Activated CD8-positive, alpha-beta memory T cell treated with anti-CD3 and anti-CD28 coated beads, Interleukin-2, amount 10 ng/mL, durations not matched to agents 7 days and 5 days (primary cell): Measurements from ENCODE around the gene FAM76B. TPM values are rescaled to one million over a fixed set of nuclear protein-coding genes. Genes with fewer than 3 reads are reported as not detected.

Source experiments
- ATAC-seq: fragments of 150-1000 bp; cut with Tn5 transposase; one replicate; pipeline ENCODE4 v1.10.0; 2021; ENCODE audit warnings: moderate library complexity
- CTCF ChIA-PET: fragments of 350-600 bp; sonication (Branson Sonifier 250); formaldehyde crosslinking; loops from one replicate; lab custom pipeline; 2021; ENCODE audit warnings: antibody characterized with exemption; lab: Charles Lee
- DNase-seq: peaks from one replicate; pipeline ENCODE4 v3.0.0-alpha.2; 2020
- H3K27ac Mint-ChIP-seq: one replicate; pipeline ENCODE4 v1.8.0; 2021; ENCODE audit warnings: mild to moderate bottlenecking, mixed read lengths
- H3K27me3 Mint-ChIP-seq: one replicate; pipeline ENCODE4 v1.8.0; 2021; ENCODE audit warnings: mixed read lengths
- H3K36me3 Mint-ChIP-seq: one replicate; pipeline ENCODE4 v1.8.0; 2021; ENCODE audit warnings: mild to moderate bottlenecking, mixed read lengths
- H3K4me1 Mint-ChIP-seq: one replicate; pipeline ENCODE4 v1.8.0; 2021; ENCODE audit warnings: mixed read lengths
- H3K4me3 Mint-ChIP-seq: one replicate; pipeline ENCODE4 v1.8.0; 2021; ENCODE audit warnings: mild to moderate bottlenecking, moderate library complexity, mixed read lengths
- H3K9me3 Mint-ChIP-seq: one replicate; pipeline ENCODE4 v1.8.0; 2022; ENCODE audit warnings: low read depth, mixed read lengths
- total RNA-seq, 2 experiments: library from RNA; stranded (reverse); gene quantifications; one replicate each; pipeline ENCODE4 v1.2.3, GENCODE V29; 2021

FAM76B gene
- total RNA-seq, 2 experiments from 2014 or later, result 50.4 to 51.3 TPM

GRCh38 chr11:95720195-95720594 is 69.4 kb downstream of the FAM76B start:
- Mint-ChIP-seq H3K4me3 (no peak overlapping the region), H3K27me3 (no peaks in the 10 kb centered on the region), H3K4me1 (peaks cover 18% of the 10 kb centered on the region), H3K27ac (no peak overlapping the region), H3K36me3 (no peaks in the 10 kb centered on the region), H3K9me3 (no peaks in the 10 kb centered on the region)
- CTCF ChIA-PET, result interaction anchor here (1.2 to 2.1 kb wide), 2 partner anchors 11 to 12 kb away, joined by 3 to 6 read pairs; no protein-coding TSS in a partner anchor
- DNase-seq (no peak), ATAC-seq (no peak)

Other genes starting within 250 kb of the FAM76B start
- 10 to 100 TPM; 80.6 to 92.4 TPM for gene CEP57, start 716 bp upstream of the FAM76B start, total RNA-seq
- 10 to 100 TPM; 24.3 to 32.0 TPM for gene MTMR2, start 134.3 kb upstream of the FAM76B start, total RNA-seq